Adrenal gland (tissue), 12 donors: Measurements from ENCODE around the gene RELT. TPM values are rescaled to one million over a fixed set of nuclear protein-coding genes. Genes with fewer than 3 reads are reported as not detected.
A peak's percentile ranks its signal among the peaks of the same experiment; 100 is the strongest.

Source experiments
- DNase-seq, 7 donors: peaks; one replicate each; pipeline ENCODE4 v3.0.0-alpha.2; 2019 to 2020
- H3K27ac ChIP-seq, 5 donors: fragments of 200-600 bp; sonication (generic) in 4 of 5; 1 replicate in 3 of 5; 2 replicates in 2 of 5; pipeline versions ENCODE4 v1.5.1 to v1.8.0; 2016 to 2020; ENCODE audit warnings: mild to moderate bottlenecking in 1 of 5
- H3K27me3 ChIP-seq: fragments of 200-600 bp; 2 replicates; pipeline ENCODE4 v1.8.0; 2021
- H3K36me3 ChIP-seq, 2 donors: fragments of 200-600 bp; replicated peaks in 1 of 2; 1 replicate in 1 of 2; 2 replicates in 1 of 2; pipeline versions ENCODE4 v1.5.1 to v1.8.0; 2018 to 2022
- H3K4me1 ChIP-seq, 2 donors: fragments of 200-600 bp; replicated peaks in 1 of 2; 1 replicate in 1 of 2; 2 replicates in 1 of 2; pipeline versions ENCODE4 v1.5.1 to v1.8.0; 2018 to 2021
- H3K4me3 ChIP-seq, 4 donors: fragments of 200-600 bp; sonication (generic) in 3 of 4; one replicate each; pipeline ENCODE4 v1.5.1; 2016 to 2018
- H3K9me3 ChIP-seq, 3 donors: fragments of 200-600 bp; sonication (generic) in 1 of 3; replicated peaks in 1 of 3; 1 replicate in 2 of 3; 2 replicates in 1 of 3; pipeline versions ENCODE4 v1.5.1 to v1.8.0; 2016 to 2021
- CTCF ChIP-seq, 6 experiments: fragments of 450-650 bp in 4 of 6; fragments of 200-600 bp in 2 of 6; sonication (generic) in 1 of 6; IDR thresholded peaks; 1 replicate in 5 of 6; 2 replicates in 1 of 6; pipeline versions ENCODE4 v1.5.1 to v1.8.0; 2016 to 2021; ENCODE audit warnings: antibody characterized with exemption in 6 of 6, mild to moderate bottlenecking in 2 of 6, moderate library complexity in 1 of 6
- POLR2A ChIP-seq, 2 donors: fragments of 450-650 bp; IDR thresholded peaks; one replicate each; pipeline ENCODE4 v1.6.1; 2017; ENCODE audit warnings: antibody characterized with exemption in 2 of 2, mild to moderate bottlenecking in 2 of 2, moderate library complexity in 1 of 2
- whole genome bisulfite sequencing, 4 donors: extraction: QIAGEN DNeasy Blood & Tissue Kit in 2 of 4; methylation state at CpG; one replicate each; pipeline versions ENCODE4 v1.1.5 to v1.1.7; 2013 to 2017; 5-methylcytosine and 5-hydroxymethylcytosine counted together
- intact Hi-C, 2 donors: fragments of 100-400 bp; cut with DNase I; formaldehyde crosslinking; loops; one replicate each; pipeline versions ENCODE4 v1.14.1 to v1.15.0; 2022 to 2023
- polyA plus RNA-seq, 3 donors: library from polyadenylated mRNA; stranded (reverse); fragments of 200-250 nt in 2 of 3; fragments of 350-450 nt in 1 of 3; fragmentation: Illumina TruSeq in 1 of 3; extraction: RNeasy Lipid Tissue Mini Kit (QIAGEN cat#74804) in 1 of 3; gene quantifications; one replicate each; pipeline ENCODE4 v1.2.3, GENCODE V29; 2013 to 2014
- total RNA-seq, 9 donors: library from RNA; depleted of rRNA in 4 of 9; stranded (reverse); fragments of >200 nt in 4 of 9; fragments of 120-200 nt in 1 of 9; fragmentation: NEBNext Ultra II Directional in 1 of 9; extraction: Animal tissue kit (Norgen Biotek cat#: 25700) in 1 of 9; gene quantifications; one replicate each; pipeline versions ENCODE4 v1.1.0 to v1.2.4, GENCODE V29; 2013 to 2023
- donor health status: healthy with polysubstance abuse.
- donor health status: Bipolar disorder and iron deficiency.
- donor health status: DM: yes; HTN: yes; CAD: no.
- donor health status: DM: no; HTN: no; CAD: no.
- donor health status: DM: no; HTN: no; CAD: no.
- donor health status: DM: yes; HTN: yes; CAD: no.

RELT gene
- total and polyA plus RNA-seq, 12 donors, result 0.73 to 8.7 (median 5.2) TPM

DNA sequence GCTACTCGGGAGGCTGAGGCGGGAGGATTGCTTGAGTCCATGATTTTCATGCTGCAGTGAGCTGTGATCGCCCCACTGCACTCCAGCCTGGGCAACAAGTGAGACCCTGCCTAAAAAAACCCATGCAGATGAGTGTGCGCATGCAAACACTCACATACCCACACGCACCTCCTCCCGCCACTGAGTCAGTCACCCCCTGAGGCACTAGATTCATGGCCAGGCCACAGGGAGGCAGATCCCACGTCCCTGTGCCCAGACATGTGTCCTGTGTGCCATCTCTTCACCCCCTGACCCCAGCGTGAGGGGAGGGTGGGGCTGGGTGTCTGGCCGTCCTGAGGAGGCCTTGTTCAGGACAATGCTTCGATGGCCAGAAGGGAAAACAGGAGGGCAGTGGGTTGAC, 15.5 kb downstream of the RELT start:
- no peaks in the 10 kb centered on the region for H3K27me3 ChIP-seq
- no peak overlapping the region for H3K4me3 ChIP-seq
- intact Hi-C loops, result loop anchor here (5.0 to 10.0 kb wide), 3 partner anchors 39 to 87 kb away; partner anchors contain the start of gene ARHGEF17 (in 2 of the 2)
- H3K27ac ChIP-seq, result no peak overlapping the region
- WGBS, 4 donors, result 89 to 95% (median 91%) methylated on average over 8 to 10 of the region's 10 CpGs
- DNase-seq, result no peak
- H3K36me3 ChIP-seq, result no peaks in the 10 kb centered on the region
- H3K9me3 ChIP-seq, result no peaks in the 10 kb centered on the region
- TF ChIP-seq CTCF (IDR thresholded peaks at IDR 0.05) (no peak), POLR2A (IDR thresholded peaks at IDR 0.05) (no peak)
- H3K4me1 ChIP-seq, result no peaks in the 10 kb centered on the region

DNA sequence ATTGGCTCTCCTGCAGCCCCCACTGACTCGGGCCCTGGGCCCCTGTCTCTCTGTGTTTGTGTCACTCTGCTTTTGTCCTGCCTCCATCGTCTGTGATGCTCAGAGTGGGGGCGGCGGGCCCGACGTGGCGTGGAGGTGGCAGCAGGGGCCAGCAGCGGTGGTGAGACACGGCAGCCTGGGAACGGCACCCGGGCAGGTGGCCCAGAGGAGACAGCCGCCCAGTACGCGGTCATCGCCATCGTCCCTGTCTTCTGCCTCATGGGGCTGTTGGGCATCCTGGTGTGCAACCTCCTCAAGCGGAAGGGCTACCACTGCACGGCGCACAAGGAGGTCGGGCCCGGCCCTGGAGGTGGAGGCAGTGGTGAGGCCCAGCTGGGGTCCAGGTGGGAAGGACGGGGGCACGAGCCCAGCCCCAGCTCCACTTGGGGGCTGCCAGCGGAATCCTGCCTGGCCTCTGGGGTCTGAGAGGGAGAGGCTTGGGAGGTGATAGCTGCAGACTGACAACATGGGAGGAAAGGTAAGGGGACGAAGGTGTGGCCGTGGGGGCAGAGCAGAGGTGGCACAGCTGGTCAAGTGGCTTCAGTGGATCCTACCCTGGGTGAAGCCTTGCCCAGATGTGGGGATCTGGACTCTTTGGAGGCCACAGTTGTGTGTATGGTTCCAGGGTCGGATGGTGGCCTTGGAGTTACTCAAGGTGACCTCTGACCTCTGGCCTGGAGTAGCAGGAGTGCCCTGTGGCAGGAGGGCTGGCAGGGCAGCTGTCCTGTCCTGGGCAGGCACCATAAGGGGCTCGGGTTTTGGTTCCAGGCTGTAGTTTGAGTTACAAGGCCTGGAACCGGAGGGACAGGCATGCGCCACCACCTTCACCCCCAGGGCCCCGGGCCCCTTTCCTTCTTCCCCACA, 16.2 kb downstream of the RELT start:
- intact Hi-C loops, result loop anchor here (5.0 to 10.0 kb wide), 3 partner anchors 40 to 88 kb away; partner anchors contain the start of gene ARHGEF17 (in 2 of the 2)
- Histone ChIP-seq H3K27ac (no peak overlapping the region), H3K4me3 (no peak overlapping the region), H3K9me3 (no peaks in the 10 kb centered on the region), H3K4me1 (no peaks in the 10 kb centered on the region), H3K36me3 (no peaks in the 10 kb centered on the region), H3K27me3 (no peaks in the 10 kb centered on the region)
- DNase-seq, result no peak
- WGBS, 4 donors, result 90 to 94% (median 92%) methylated on average over 18 to 31 of the region's 31 CpGs
- TF ChIP-seq POLR2A (IDR thresholded peaks at IDR 0.05), result no peak
- no peak for TF ChIP-seq CTCF (IDR thresholded peaks at IDR 0.05)

- Histone ChIP-seq H3K27ac (no peak overlapping the region), H3K9me3 (no peaks in the 10 kb centered on the region), H3K36me3 (no peaks in the 10 kb centered on the region), H3K27me3 (no peaks in the 10 kb centered on the region), H3K4me1 (no peaks in the 10 kb centered on the region), H3K4me3 (no peak overlapping the region)
- intact Hi-C loops, result loop anchor here (5.0 to 10.0 kb wide), 3 partner anchors 41 to 88 kb away; partner anchors contain the start of gene ARHGEF17 (in 2 of the 2)
- WGBS, 4 donors, result 75 to 98% (median 83%) methylated on average over 6 to 7 of the region's 7 CpGs
- TF ChIP-seq POLR2A (IDR thresholded peaks at IDR 0.05), result no peak
- no peak for TF ChIP-seq CTCF (IDR thresholded peaks at IDR 0.05)
- DNase-seq, result no peak
These were observed 16.8 kb downstream of the RELT start for GRCh38 chr11:73393011-73393380.

DNA sequence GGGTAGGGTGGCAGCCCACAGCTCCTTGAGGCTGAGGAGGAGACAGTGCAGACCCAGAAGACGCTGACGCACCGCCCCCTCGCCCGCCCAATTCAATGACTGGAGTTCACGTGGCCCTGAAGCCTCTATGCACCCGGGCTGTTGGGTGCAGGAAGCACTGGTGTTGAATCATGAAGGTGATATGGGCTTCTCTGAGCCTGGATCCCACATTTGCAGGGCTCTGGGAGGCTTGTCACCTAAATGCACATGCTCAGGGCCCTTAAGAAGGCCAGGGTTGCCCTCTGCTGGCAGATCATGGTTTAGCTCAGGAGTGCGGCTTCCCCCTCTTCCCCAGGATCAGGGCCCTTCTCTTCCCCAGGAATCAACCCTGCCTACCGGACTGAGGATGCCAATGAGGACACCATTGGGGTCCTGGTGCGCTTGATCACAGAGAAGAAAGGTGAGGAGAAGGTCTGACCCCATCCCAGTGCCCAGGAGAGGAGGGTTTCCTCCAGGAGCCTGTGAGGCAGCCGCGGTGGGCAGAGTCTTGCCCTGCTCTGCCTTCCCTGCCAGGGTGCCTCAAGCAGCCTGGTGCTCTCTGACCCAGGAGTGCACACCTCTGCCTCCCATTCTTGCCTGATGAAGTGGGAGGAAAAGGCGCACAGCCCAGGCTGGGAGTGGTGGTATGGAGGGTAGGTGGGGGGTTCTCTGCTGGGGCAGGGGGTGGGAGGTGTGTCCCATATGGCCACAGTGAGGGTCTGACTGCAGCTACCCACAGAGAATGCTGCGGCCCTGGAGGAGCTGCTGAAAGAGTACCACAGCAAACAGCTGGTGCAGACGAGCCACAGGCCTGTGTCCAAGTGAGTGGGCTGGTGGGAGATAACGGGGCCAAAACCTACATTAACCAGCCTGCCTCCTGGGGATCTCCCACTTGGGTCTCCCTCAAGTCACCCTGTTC, 17.5 kb downstream of the RELT start:
- Histone ChIP-seq H3K4me1 (no peaks in the 10 kb centered on the region), H3K4me3 (no peak overlapping the region), H3K36me3 (no peaks in the 10 kb centered on the region), H3K27ac (no peak overlapping the region), H3K9me3 (no peaks in the 10 kb centered on the region), H3K27me3 (no peaks in the 10 kb centered on the region)
- TF ChIP-seq CTCF (IDR thresholded peaks at IDR 0.05) (peak; percentile 62 to 89 (median 85)), POLR2A (IDR thresholded peaks at IDR 0.05) (no peak)
- peak; percentile 74 to 92 (median 82) for DNase-seq
- 64 to 73% (median 69%) methylated on average over 6 to 16 of the region's 16 CpGs for WGBS, 4 donors
- intact Hi-C loops, result loop anchor here (2.0 to 10.0 kb wide), 4 partner anchors 41 to 89 kb away; partner anchors contain the start of gene ARHGEF17 (in 2 of the 2)
